HFF-Myc (cell line): Measurements from ENCODE around the gene TIMM23.

ENCODE experiments used
- DNase-seq: peaks from one replicate; pipeline ENCODE4 v3.0.0-alpha.2; 2011; ENCODE audit warnings: low read depth; ENCODE audit errors: extremely low read depth
- H3K4me3 ChIP-seq: replicated peaks from 2 replicates; pipeline ENCODE4 v1.5.1; 2011; ENCODE audit warnings: low read depth, mild to moderate bottlenecking, control low read depth, low read length
- CTCF ChIP-seq: IDR thresholded peaks from 2 replicates; pipeline ENCODE4 v1.5.1; 2012; ENCODE audit warnings: mild to moderate bottlenecking, low read depth, low read length, control low read depth; ENCODE audit errors: missing control alignments

The TIMM23 gene

GRCh38 chr10:46014683-46015405 lies 42.6 kb downstream of the TIMM23 start:
- DNase-seq: no peak

GRCh38 chr10:46016190-46016589 lies 43.9 kb downstream of the TIMM23 start:
- DNase-seq: no peak
- no peak for TF ChIP-seq CTCF
- H3K4me3 ChIP-seq: no peak overlapping the region

More at GRCh38 chr10:46014683-46015405, 42.6 kb downstream of the TIMM23 start:
- no peak for TF ChIP-seq CTCF
- no peak overlapping the region for H3K4me3 ChIP-seq

- TF ChIP-seq CTCF: no peak
- H3K4me3 ChIP-seq: no peak overlapping the region
- DNase-seq: no peak
These were observed 44.5 kb downstream of the TIMM23 start for GRCh38 chr10:46016811-46017210.

- TF ChIP-seq CTCF: no peak
- no peak for DNase-seq
- no peak overlapping the region for H3K4me3 ChIP-seq
These were observed 45.4 kb downstream of the TIMM23 start for GRCh38 chr10:46017733-46018132.

GRCh38 chr10:46018453-46019176 lies 46.3 kb downstream of the TIMM23 start:
- TF ChIP-seq CTCF: no peak
- no peak for DNase-seq
- H3K4me3 ChIP-seq: no peak overlapping the region

GRCh38 chr10:46019177-46019528 lies 46.9 kb downstream of the TIMM23 start:
- H3K4me3 ChIP-seq: no peak overlapping the region
- DNase-seq: no peak
- no peak for TF ChIP-seq CTCF
